ENCODE measurements around the gene ATF6.

DNA sequence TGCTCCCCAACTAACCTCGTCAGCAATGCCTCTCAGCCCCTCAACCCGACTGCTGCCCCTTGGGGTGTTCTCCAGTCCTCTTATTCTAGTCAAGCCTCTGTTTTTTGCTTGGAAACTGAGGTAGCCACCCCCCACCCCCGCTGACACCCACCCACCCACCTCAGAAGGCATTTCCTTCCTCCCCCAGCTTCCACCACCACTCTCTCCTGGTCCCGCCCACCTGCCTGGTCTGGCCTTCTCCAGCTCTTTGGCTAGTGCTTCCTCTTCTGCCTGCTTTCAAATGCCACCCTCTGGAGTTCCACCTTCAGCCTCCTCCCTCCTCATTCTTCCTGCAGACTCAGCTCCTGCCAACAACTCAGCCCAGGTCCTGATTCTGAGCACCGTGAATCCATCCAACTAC lies 222.3 kb downstream of the ATF6 start:
- TF ChIP-seq CTCF (IDR thresholded peaks at IDR 0.05) (no peak), POLR2A (IDR thresholded peaks at IDR 0.05) (no peak)
